NT2/D1 (cell line): ENCODE data around the gene EIF4EBP2.

Experiments
- DNase-seq: peaks from one replicate; pipeline ENCODE4 v3.0.0-alpha.2; 2011; ENCODE audit warnings: low read depth, low spot score
- H3K27me3 ChIP-seq: 2 replicates; pipeline ENCODE4 v1.6.0; 2011; ENCODE audit warnings: mild to moderate bottlenecking; ENCODE audit not compliant: insufficient read length, insufficient read depth
- H3K36me3 ChIP-seq: 2 replicates; pipeline ENCODE4 v1.6.1; 2011; ENCODE audit warnings: mild to moderate bottlenecking, low read length, mixed read lengths; ENCODE audit not compliant: insufficient read depth, insufficient read length
- H3K4me1 ChIP-seq: 2 replicates; pipeline ENCODE4 v1.5.1; 2011; ENCODE audit not compliant: insufficient read depth, insufficient read length
- H3K4me3 ChIP-seq: 2 replicates; pipeline ENCODE4 v1.5.1; 2011; ENCODE audit warnings: low read depth; ENCODE audit not compliant: insufficient read length
- H3K9ac ChIP-seq: 2 replicates; pipeline ENCODE4 v1.6.0; 2011; ENCODE audit warnings: low read depth; ENCODE audit not compliant: insufficient read length
- H3K9me3 ChIP-seq: 2 replicates; pipeline ENCODE4 v1.5.1; 2011; ENCODE audit warnings: mild to moderate bottlenecking, low read length; ENCODE audit not compliant: insufficient read depth
- SUZ12 ChIP-seq: IDR thresholded peaks from 2 replicates; pipeline ENCODE4 v1.6.1; 2011; ENCODE audit not compliant: insufficient read length, insufficient read depth; ENCODE audit errors: extremely low read depth
- YY1 ChIP-seq: IDR thresholded peaks from 2 replicates; pipeline ENCODE4 v1.6.1; 2011; ENCODE audit not compliant: insufficient read length, insufficient read depth
- ZNF274 ChIP-seq: IDR thresholded peaks from 2 replicates; pipeline ENCODE4 v1.6.1; 2011; ENCODE audit warnings: mild to moderate bottlenecking, low read depth, low read length

EIF4EBP2 gene

DNA sequence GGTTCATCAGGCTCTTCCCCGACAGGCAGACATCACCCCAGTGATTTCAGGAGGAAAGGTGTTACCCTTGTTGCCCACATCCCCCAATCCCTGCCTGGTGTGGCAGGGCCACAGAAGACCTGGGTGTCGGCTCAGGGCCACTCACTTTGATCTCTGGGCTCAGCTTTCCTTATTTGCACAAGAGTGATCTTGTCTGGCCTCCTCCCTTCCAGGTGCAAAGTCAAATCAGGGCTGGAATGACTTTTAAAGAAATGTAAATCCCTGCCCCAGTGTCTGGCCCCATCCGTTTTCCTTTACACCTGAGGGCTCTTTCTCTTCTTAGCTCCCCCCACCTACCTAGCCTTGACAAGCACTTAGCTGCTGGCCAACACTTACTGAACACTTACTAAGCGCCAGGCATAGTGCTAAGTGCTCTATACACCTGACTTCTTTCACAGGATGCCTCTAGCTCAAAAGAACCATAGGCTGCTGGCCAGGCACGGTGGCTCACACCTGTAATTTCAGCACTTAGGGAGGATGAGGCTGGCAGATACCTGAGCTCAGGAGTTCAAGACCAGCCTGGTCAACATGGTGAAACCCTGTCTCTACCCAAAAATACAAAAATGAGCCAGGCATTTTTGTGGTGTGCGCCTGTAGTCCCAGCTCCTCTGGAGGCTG, 38.5 kb downstream of the EIF4EBP2 start:
- Histone ChIP-seq H3K9ac (peak overlapping the region; percentile 72), H3K27me3 (peaks cover 54% of the 10 kb centered on the region), H3K4me3 (no peak overlapping the region), H3K9me3 (no peaks in the 10 kb centered on the region), H3K4me1 (peaks cover 14% of the 10 kb centered on the region), H3K36me3 (no peaks in the 10 kb centered on the region)
- no peak for DNase-seq
- TF ChIP-seq YY1 (no peak), SUZ12 (no peak)

DNA sequence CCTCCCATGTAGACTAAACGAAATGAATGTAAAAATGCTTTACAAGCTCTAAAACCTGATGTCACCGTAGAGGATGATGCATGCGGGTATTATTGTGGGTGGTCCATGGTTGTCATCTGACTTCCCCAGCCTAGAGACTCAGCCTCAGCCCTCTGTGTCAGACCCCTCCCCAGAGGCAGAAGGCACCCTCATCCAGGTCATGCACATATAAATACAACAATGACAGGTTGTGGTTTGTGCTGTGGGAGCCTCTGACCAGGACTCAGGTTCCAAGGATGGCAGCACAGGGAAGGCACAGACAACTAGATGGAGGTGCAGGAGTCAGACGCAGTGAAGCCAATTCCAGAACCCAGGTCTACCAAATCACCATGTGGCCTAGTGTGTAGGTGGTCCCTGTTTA, 40.8 kb downstream of the EIF4EBP2 start:
- no peak for TF ChIP-seq ZNF274
- TF ChIP-seq YY1: no peak
- no peak for TF ChIP-seq SUZ12

DNA sequence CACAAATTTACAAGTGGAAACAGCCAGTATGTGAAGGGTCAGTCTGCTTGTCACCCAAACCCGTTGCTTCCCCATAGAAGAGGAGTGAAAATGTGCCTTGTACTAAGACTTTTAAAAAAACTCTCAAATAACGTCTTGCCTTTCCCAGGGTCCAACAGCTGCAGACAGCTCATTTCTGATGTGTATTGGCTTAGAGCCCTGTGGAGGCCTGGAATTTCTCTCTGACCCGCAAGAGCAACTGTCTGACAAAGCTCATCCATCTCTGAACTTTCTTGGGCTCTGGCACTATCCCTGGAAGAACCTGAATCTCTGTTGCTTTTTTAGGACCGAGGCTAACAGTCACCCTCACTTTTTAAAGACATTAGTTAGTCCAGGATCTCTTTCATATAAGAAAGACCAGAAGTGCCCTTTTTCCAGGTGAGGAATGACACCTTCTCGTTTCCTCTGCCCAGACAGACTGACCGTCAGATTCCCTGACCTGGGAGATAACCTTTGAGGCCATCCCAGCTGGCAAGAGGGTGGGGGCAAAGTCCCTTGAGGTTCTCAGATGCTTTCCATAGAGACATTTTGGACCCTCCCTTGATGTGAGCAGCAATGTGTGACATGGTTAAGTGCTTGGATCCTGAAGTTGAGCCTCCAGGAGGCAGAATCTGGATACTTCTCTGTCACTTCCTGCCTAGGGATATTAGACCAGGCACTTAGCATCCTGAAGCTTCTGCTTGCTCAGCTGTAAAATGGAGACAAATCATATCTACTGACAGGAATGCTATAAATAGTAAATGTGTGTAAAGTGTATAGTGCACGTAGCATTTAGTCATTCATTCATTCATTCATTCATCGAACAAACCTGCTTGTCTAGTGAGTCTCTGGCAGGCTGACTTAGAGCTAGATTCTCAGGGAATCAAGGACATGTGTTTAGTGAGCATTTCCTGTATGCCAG, 42.0 kb downstream of the EIF4EBP2 start:
- H3K4me3 ChIP-seq: no peak overlapping the region
- H3K4me1 ChIP-seq: peaks cover 18% of the 10 kb centered on the region
- H3K36me3 ChIP-seq: no peaks in the 10 kb centered on the region
- TF ChIP-seq YY1: no peak
- no peak for TF ChIP-seq SUZ12
- TF ChIP-seq ZNF274: no peak
- peaks cover 27% of the 10 kb centered on the region for H3K27me3 ChIP-seq
- no peaks in the 10 kb centered on the region for H3K9me3 ChIP-seq
- no peak for DNase-seq
- H3K9ac ChIP-seq: no peak overlapping the region

More for the DNA sequence above, 40.8 kb downstream of the EIF4EBP2 start:
- H3K27me3 ChIP-seq: peaks cover 40% of the 10 kb centered on the region
- H3K9ac ChIP-seq: no peak overlapping the region
- H3K4me1 ChIP-seq: peaks cover 14% of the 10 kb centered on the region
- no peak overlapping the region for H3K4me3 ChIP-seq
- H3K9me3 ChIP-seq: no peaks in the 10 kb centered on the region
- no peaks in the 10 kb centered on the region for H3K36me3 ChIP-seq
- DNase-seq: no peak

DNA sequence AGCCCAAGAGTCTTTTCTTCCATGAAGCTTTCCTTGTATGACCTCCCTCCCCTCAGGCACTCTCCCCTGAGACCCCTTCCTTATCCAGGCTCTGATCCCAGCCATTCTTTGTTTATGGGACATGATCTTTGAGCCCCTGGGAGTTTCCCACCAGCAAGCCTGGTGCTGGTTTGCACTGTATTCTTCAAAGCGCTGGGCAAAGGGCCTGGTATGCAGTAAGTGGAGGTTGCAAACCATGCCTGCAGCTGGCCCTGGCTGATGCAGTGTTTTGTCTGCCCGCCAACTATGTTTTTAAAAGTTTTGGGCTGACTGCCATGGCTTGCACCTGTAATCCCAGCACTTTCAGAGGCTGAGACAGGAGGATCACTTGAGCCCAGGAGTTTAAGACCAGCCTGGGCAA, 44.3 kb downstream of the EIF4EBP2 start:
- TF ChIP-seq SUZ12 (no peak), YY1 (no peak), ZNF274 (no peak)
- no peak overlapping the region for H3K9ac ChIP-seq
- H3K9me3 ChIP-seq: no peaks in the 10 kb centered on the region
- no peak overlapping the region for H3K4me3 ChIP-seq
- H3K36me3 ChIP-seq: no peaks in the 10 kb centered on the region
- no peak for DNase-seq
- H3K4me1 ChIP-seq: peaks cover 4% of the 10 kb centered on the region
- peaks cover 8% of the 10 kb centered on the region for H3K27me3 ChIP-seq

DNA sequence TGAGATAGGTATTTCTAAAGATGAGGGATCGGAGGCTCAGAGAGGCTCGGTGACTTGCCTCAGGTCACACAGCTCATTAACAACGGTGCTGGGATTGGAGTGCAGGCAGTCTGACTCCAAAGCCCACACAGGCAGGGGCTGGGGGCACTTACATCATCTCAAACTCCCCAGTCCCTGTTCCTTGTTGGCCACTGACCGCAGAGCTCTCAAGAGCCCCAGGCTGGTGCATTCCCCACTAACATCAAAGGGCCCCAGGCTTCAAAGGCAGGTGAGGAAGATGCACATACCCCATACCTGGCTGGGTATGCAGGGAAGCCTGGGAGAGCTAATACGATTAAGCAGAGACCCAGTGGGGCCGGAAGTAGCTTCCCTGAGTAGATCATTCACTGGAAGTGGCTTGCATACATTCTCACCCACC, 51.3 kb downstream of the EIF4EBP2 start:
- Histone ChIP-seq H3K27me3 (peaks cover 16% of the 10 kb centered on the region), H3K36me3 (no peaks in the 10 kb centered on the region), H3K9ac (no peak overlapping the region), H3K4me3 (no peak overlapping the region), H3K9me3 (no peaks in the 10 kb centered on the region), H3K4me1 (peaks cover 14% of the 10 kb centered on the region)
- DNase-seq: no peak
- TF ChIP-seq SUZ12 (no peak), ZNF274 (no peak), YY1 (no peak)

DNA sequence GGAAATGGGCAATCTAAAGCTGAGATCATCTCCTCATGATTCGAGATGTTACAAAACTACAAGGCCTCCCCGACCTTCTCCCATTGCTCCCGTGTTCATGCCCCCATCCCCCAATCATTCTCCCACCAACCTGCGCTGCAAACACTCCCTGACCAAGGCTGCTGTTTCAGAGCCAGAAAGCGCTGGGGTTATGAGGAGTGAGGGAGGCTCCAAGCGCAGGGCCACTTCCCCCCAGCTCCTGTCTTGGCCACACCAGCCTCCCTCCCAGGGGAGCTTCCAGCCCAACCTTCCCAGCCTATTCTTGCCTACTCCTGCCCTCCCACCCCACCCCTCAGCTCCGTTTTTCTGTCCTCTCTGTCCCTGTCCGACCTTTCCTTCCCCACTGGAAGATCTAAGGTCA, 52.2 kb downstream of the EIF4EBP2 start:
- H3K4me1 ChIP-seq: peaks cover 11% of the 10 kb centered on the region
- no peak for DNase-seq
- no peak for TF ChIP-seq ZNF274
- TF ChIP-seq SUZ12: no peak
- no peak for TF ChIP-seq YY1
- peaks cover 16% of the 10 kb centered on the region for H3K27me3 ChIP-seq
- no peak overlapping the region for H3K4me3 ChIP-seq
- no peaks in the 10 kb centered on the region for H3K9me3 ChIP-seq
- H3K36me3 ChIP-seq: no peaks in the 10 kb centered on the region
- H3K9ac ChIP-seq: peak overlapping the region; percentile 67

DNA sequence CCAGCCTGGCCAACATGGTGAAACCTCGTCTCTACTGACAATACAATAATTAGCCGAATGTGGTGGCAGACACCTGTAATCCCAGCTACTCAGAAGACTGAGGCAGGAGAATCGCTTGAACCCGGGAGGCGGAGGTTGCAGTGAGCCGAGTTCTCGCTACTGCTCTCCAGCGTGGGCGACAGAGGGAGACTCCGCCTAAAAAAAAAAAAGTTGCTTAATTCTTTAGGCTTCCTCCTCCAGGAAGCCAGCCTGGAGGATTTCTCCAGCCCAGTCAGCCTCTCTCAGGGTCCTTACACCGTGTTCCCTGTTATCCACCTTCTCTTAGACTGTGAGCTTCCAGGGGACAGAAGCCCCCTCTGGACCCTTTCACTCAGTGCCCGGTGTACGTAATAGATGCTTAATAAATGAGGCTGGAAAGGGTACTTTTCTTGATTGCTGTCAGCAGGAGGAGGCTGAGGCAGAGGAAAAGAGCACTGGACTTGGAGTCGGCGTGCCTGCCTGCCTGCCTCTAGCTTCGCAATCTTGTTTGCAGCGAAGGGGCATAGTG, 53.9 kb downstream of the EIF4EBP2 start:
- Histone ChIP-seq H3K9me3 (no peaks in the 10 kb centered on the region), H3K27me3 (peaks cover 16% of the 10 kb centered on the region), H3K4me1 (peaks cover 15% of the 10 kb centered on the region), H3K9ac (peak overlapping the region; percentile 79), H3K4me3 (peak overlapping the region; percentile 49), H3K36me3 (no peaks in the 10 kb centered on the region)
- no peak for DNase-seq
- TF ChIP-seq SUZ12: no peak
